Neural cell (in vitro differentiated cells): Measurements from ENCODE around the gene CLPSL2. TPM values are rescaled to one million over a fixed set of nuclear protein-coding genes. Genes with fewer than 3 reads are reported as not detected.
"Not testable (repeated sequence)": the region's sequence is repeated elsewhere in the genome, so short reads cannot be mapped to it uniquely, and the experiment has no call there.

ENCODE experiments used
- H2AFZ ChIP-seq: fragments of 200-600, 300-800 bp; sonication (generic), shearing (Covaris generic); 2 replicates; pipeline ENCODE4 v1.6.0; 2014; ENCODE audit warnings: low read depth, mild to moderate bottlenecking, antibody characterized with exemption, low read length, moderate library complexity
- H3F3A ChIP-seq: fragments of 200-600 bp; shearing (Covaris generic); 2 replicates; pipeline ENCODE4 v1.6.1; 2016; ENCODE audit warnings: mild to moderate bottlenecking, moderate library complexity, mixed read lengths, antibody characterized with exemption, low read length; ENCODE audit not compliant: insufficient read depth, poor library complexity, severe bottlenecking
- H3K27ac ChIP-seq: fragments of 200-600, 300-800 bp; sonication (generic), shearing (Covaris generic); 2 replicates; pipeline ENCODE4 v1.5.1; 2014; ENCODE audit warnings: mild to moderate bottlenecking, low read length, moderate library complexity
- H3K27me3 ChIP-seq: fragments of 300-800, 200-600 bp; sonication (generic), shearing (Covaris generic); 2 replicates; pipeline ENCODE4 v1.6.0; 2014; ENCODE audit warnings: mild to moderate bottlenecking, low read depth, low read length, moderate library complexity; ENCODE audit not compliant: insufficient read depth
- H3K36me3 ChIP-seq: fragments of 300-800, 200-600 bp; sonication (generic), shearing (Covaris generic); 2 replicates; pipeline ENCODE4 v1.5.1; 2014; ENCODE audit warnings: mild to moderate bottlenecking, antibody characterized with exemption, low read length, moderate library complexity; ENCODE audit not compliant: insufficient read depth
- H3K4me2 ChIP-seq: fragments of 300-800, 200-600 bp; sonication (generic), shearing (Covaris generic); 2 replicates; pipeline ENCODE4 v1.6.0; 2014; ENCODE audit warnings: mild to moderate bottlenecking, low read length
- H3K4me3 ChIP-seq: fragments of 300-800, 200-600 bp; sonication (generic), shearing (Covaris generic); 2 replicates; pipeline ENCODE4 v1.5.1; 2014; ENCODE audit warnings: mild to moderate bottlenecking, low read length, moderate library complexity
- H3K79me2 ChIP-seq: fragments of 200-600 bp; shearing (Covaris generic); replicated peaks from 2 replicates; pipeline ENCODE4 v1.6.0; 2014; ENCODE audit warnings: mild to moderate bottlenecking, low read length, moderate library complexity; ENCODE audit not compliant: insufficient read depth
- H3K9ac ChIP-seq: fragments of 300-800, 200-600 bp; sonication (generic), shearing (Covaris generic); 2 replicates; pipeline ENCODE4 v1.6.1; 2016; ENCODE audit warnings: mild to moderate bottlenecking, low read length, mixed read lengths
- H3K9me2 ChIP-seq: fragments of 200-600 bp; shearing (Covaris generic); 2 replicates; pipeline ENCODE4 v1.6.1; 2016; ENCODE audit warnings: mild to moderate bottlenecking, low read length, mixed read lengths; ENCODE audit not compliant: insufficient read depth
- H3K9me3 ChIP-seq: fragments of 200-600, 300-800 bp; sonication (generic), shearing (Covaris generic); 2 replicates; pipeline ENCODE4 v1.6.1; 2016; ENCODE audit warnings: mild to moderate bottlenecking, mixed run types, low read length, moderate library complexity, mixed read lengths
- H4K20me1 ChIP-seq: fragments of 200-600 bp; shearing (Covaris generic); 2 replicates; pipeline ENCODE4 v1.6.1; 2016; ENCODE audit warnings: mild to moderate bottlenecking, mixed run types; ENCODE audit not compliant: insufficient read depth
- EP300 ChIP-seq: fragments of 450-650 bp; conservative IDR thresholded peaks from 2 replicates; pipeline ENCODE4 v1.6.1; 2014; ENCODE audit warnings: antibody characterized with exemption, mild to moderate bottlenecking, moderate library complexity; ENCODE audit not compliant: poor library complexity, severe bottlenecking
- EZH2 ChIP-seq: fragments of 200-600, 300-800 bp; shearing (Covaris generic), sonication (generic); IDR thresholded peaks from 2 replicates; pipeline ENCODE4 v1.6.1; 2014; ENCODE audit warnings: antibody characterized with exemption, low read length, borderline replicate concordance, mild to moderate bottlenecking; ENCODE audit not compliant: insufficient read depth, poor library complexity, severe bottlenecking
- MXI1 ChIP-seq: fragments of 450-650 bp; conservative IDR thresholded peaks from 2 replicates; pipeline ENCODE4 v1.6.1; 2014; ENCODE audit warnings: antibody characterized with exemption, mild to moderate bottlenecking; ENCODE audit not compliant: poor library complexity, severe bottlenecking
- POLR2AphosphoS5 ChIP-seq: IDR thresholded peaks from 2 replicates; pipeline ENCODE4 v1.6.1; 2012
- RAD21 ChIP-seq: fragments of 450-650 bp; conservative IDR thresholded peaks from 2 replicates; pipeline ENCODE4 v1.6.1; 2014; ENCODE audit warnings: antibody characterized with exemption, mild to moderate bottlenecking, moderate library complexity
- SMC3 ChIP-seq: fragments of 450-650 bp; conservative IDR thresholded peaks from 2 replicates; pipeline ENCODE4 v1.6.1; 2014; ENCODE audit warnings: antibody characterized with exemption, mild to moderate bottlenecking, moderate library complexity; ENCODE audit not compliant: poor library complexity
- TAF1 ChIP-seq: IDR thresholded peaks from 2 replicates; pipeline ENCODE4 v1.6.1; 2012; ENCODE audit warnings: low read depth
- polyA plus RNA-seq: library from polyadenylated mRNA; depleted of rRNA; stranded (reverse); fragments of >200 nt; gene quantifications from 2 replicates; pipeline ENCODE4 v1.2.3, GENCODE V29; 2014
- TF ChIP-seq, protein P1 (sequence below): fragments of 450-650 bp; IDR thresholded peaks from 2 replicates; pipeline ENCODE4 v1.5.1; 2014; ENCODE audit warnings: antibody characterized with exemption, mild to moderate bottlenecking, moderate library complexity; ENCODE audit not compliant: poor library complexity, severe bottlenecking
- TF ChIP-seq, protein P2 (sequence below): IDR thresholded peaks from 2 replicates; pipeline ENCODE4 v1.6.1; 2012; ENCODE audit warnings: borderline replicate concordance

CLPSL2 gene
- polyA plus RNA-seq, 1 donor from 2014 or later = not detected

DNA sequence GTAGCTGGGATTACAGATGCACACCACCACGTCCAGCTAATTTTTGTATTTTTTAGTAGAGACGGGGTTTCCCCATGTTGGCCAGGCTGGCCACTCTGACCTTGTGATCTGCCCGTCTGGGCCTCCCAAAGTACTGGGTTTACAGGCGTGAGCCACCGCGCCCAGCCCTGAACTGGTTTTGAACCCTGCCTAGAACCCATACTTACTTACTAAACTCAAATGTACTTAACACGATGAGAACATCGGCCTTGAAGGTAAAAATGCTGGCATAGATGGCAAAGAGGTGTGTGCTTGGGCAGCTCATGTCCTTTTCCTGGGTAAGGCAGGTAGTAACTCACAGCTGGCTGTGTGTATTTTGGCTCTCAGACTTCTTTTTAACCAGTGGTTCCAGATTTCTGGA lies 42.8 kb upstream of the CLPSL2 start:
- no peak overlapping the region for H3K27ac ChIP-seq
- H3K4me3 ChIP-seq = no peak overlapping the region
- TF ChIP-seq TAF1 (no peak), POLR2AphosphoS5 (no peak), RAD21 (no peak), EP300 (no peak), EZH2 (no peak), MXI1 (no peak), SMC3 (no peak)
- TF ChIP-seq, protein P1, sequence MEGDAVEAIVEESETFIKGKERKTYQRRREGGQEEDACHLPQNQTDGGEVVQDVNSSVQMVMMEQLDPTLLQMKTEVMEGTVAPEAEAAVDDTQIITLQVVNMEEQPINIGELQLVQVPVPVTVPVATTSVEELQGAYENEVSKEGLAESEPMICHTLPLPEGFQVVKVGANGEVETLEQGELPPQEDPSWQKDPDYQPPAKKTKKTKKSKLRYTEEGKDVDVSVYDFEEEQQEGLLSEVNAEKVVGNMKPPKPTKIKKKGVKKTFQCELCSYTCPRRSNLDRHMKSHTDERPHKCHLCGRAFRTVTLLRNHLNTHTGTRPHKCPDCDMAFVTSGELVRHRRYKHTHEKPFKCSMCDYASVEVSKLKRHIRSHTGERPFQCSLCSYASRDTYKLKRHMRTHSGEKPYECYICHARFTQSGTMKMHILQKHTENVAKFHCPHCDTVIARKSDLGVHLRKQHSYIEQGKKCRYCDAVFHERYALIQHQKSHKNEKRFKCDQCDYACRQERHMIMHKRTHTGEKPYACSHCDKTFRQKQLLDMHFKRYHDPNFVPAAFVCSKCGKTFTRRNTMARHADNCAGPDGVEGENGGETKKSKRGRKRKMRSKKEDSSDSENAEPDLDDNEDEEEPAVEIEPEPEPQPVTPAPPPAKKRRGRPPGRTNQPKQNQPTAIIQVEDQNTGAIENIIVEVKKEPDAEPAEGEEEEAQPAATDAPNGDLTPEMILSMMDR = no peak
- TF ChIP-seq, protein P2, sequence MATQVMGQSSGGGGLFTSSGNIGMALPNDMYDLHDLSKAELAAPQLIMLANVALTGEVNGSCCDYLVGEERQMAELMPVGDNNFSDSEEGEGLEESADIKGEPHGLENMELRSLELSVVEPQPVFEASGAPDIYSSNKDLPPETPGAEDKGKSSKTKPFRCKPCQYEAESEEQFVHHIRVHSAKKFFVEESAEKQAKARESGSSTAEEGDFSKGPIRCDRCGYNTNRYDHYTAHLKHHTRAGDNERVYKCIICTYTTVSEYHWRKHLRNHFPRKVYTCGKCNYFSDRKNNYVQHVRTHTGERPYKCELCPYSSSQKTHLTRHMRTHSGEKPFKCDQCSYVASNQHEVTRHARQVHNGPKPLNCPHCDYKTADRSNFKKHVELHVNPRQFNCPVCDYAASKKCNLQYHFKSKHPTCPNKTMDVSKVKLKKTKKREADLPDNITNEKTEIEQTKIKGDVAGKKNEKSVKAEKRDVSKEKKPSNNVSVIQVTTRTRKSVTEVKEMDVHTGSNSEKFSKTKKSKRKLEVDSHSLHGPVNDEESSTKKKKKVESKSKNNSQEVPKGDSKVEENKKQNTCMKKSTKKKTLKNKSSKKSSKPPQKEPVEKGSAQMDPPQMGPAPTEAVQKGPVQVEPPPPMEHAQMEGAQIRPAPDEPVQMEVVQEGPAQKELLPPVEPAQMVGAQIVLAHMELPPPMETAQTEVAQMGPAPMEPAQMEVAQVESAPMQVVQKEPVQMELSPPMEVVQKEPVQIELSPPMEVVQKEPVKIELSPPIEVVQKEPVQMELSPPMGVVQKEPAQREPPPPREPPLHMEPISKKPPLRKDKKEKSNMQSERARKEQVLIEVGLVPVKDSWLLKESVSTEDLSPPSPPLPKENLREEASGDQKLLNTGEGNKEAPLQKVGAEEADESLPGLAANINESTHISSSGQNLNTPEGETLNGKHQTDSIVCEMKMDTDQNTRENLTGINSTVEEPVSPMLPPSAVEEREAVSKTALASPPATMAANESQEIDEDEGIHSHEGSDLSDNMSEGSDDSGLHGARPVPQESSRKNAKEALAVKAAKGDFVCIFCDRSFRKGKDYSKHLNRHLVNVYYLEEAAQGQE = no peak
- H3K9me2 ChIP-seq = no peaks in the 10 kb centered on the region
- peaks cover 5% of the 10 kb centered on the region for H3F3A ChIP-seq
- H3K27me3 ChIP-seq = no peaks in the 10 kb centered on the region
- no peaks in the 10 kb centered on the region for H3K36me3 ChIP-seq
- no peak overlapping the region for H3K4me2 ChIP-seq
- H3K9ac ChIP-seq = no peak overlapping the region
- no peaks in the 10 kb centered on the region for H3K79me2 ChIP-seq
- no peaks in the 10 kb centered on the region for H3K9me3 ChIP-seq
- no peaks in the 10 kb centered on the region for H4K20me1 ChIP-seq
- H2AFZ ChIP-seq = no peak overlapping the region

DNA sequence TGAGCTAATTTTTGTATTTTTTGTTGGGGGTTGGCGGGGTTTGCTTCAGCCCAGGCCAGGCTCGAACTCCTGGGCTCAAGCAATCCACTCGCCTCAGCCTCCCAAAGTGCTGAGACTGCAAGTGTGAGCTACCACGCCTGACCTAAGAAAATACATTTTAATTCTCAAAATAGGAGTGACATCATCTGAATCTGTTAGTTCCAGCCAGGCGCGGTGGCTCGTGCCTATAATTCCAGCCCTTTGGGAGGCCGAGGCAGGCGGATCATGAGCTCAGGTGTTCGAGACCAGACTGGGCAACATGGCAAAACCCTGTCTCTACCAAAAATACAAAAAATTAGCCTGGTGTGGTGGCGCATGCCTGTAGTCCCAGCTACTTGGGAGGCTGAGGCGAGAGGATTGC lies 42.1 kb upstream of the CLPSL2 start:
- not testable (repeated sequence) for H3K9me3 ChIP-seq, H3K27ac ChIP-seq, H2AFZ ChIP-seq, H3K36me3 ChIP-seq, H3K9ac ChIP-seq, H4K20me1 ChIP-seq, H3K4me3 ChIP-seq, H3F3A ChIP-seq, H3K9me2 ChIP-seq, H3K4me2 ChIP-seq, H3K27me3 ChIP-seq, H3K79me2 ChIP-seq

DNA sequence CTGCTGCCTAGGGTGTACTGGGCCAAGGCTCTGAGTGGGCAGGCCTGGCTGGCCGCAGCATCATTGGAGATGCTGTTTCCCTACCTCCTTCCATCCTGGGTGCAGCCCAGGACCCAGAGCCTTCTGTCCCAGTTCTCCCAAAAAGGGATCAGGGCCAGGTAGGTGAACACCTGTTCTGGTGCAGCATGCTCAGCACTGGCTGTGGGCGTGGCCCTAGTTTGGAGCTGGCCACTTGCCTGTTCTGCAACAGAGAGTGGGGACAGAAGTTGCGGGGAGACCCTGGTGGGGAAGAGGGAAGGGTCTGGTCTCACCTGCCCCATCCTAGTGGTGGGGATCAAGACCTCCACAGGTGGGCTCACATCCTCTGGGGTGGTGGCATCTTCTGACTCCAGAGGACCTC lies 40.9 kb upstream of the CLPSL2 start:
- TF ChIP-seq TAF1 = no peak
- no peak for TF ChIP-seq EZH2
- no peak for TF ChIP-seq RAD21
- no peak for TF ChIP-seq SMC3
- TF ChIP-seq POLR2AphosphoS5 = no peak
- TF ChIP-seq MXI1 = no peak
- TF ChIP-seq, protein P2 = no peak
- no peak for TF ChIP-seq EP300
- TF ChIP-seq, protein P1 = no peak
- Histone ChIP-seq H3K9ac (no peak overlapping the region), H4K20me1 (no peaks in the 10 kb centered on the region), H3K9me2 (no peaks in the 10 kb centered on the region), H3K4me2 (no peak overlapping the region), H3K36me3 (no peaks in the 10 kb centered on the region), H3K27ac (no peak overlapping the region), H3K27me3 (no peaks in the 10 kb centered on the region), H3K4me3 (no peak overlapping the region), H3F3A (peaks cover 5% of the 10 kb centered on the region), H2AFZ (no peak overlapping the region), H3K9me3 (no peaks in the 10 kb centered on the region), H3K79me2 (no peaks in the 10 kb centered on the region)
